Thoracic aorta (tissue), 2 donors: ENCODE data around the gene GALNT10. TPM values are rescaled to one million over a fixed set of nuclear protein-coding genes. Genes with fewer than 3 reads are reported as not detected.

ENCODE experiments used
- ATAC-seq: fragments of 150-250 bp; one replicate; pipeline ENCODE4 v1.8.0; 2017; ENCODE audit warnings: low read depth; ENCODE audit not compliant: insufficient number of reproducible peaks, low FRiP score
- DNase-seq: peaks from one replicate; pipeline ENCODE4 v3.0.0-alpha.2; 2020; ENCODE audit warnings: low spot score
- H3K27ac ChIP-seq, 2 donors: fragments of 200-600 bp; sonication (generic); 1 replicate in 1 of 2; 2 replicates in 1 of 2; pipeline ENCODE4 v1.5.1; 2016; ENCODE audit warnings: mild to moderate bottlenecking in 2 of 2, moderate library complexity in 2 of 2
- H3K27me3 ChIP-seq: fragments of 200-600 bp; sonication (generic); replicated peaks from 2 replicates; pipeline ENCODE4 v1.6.0; 2016; ENCODE audit warnings: mild to moderate bottlenecking; ENCODE audit not compliant: insufficient read depth
- H3K36me3 ChIP-seq: fragments of 200-600 bp; sonication (generic); one replicate; pipeline ENCODE4 v1.5.1; 2016
- H3K4me1 ChIP-seq, 2 donors: fragments of 200-600 bp; sonication (generic); 1 replicate in 1 of 2; 2 replicates in 1 of 2; pipeline versions ENCODE4 v1.5.1 to v1.6.0; 2016; ENCODE audit warnings: low read depth in 2 of 2, mild to moderate bottlenecking in 1 of 2; ENCODE audit not compliant: control insufficient read depth in 1 of 2
- H3K4me3 ChIP-seq: fragments of 200-600 bp; sonication (generic); 2 replicates; pipeline ENCODE4 v1.5.1; 2016; ENCODE audit warnings: mild to moderate bottlenecking
- H3K9me3 ChIP-seq: fragments of 200-600 bp; sonication (generic); 2 replicates; pipeline ENCODE4 v1.5.1; 2016
- CTCF ChIP-seq: fragments of 200-600 bp; sonication (generic); IDR thresholded peaks from one replicate; pipeline ENCODE4 v1.5.1; 2019; ENCODE audit warnings: antibody characterized with exemption
- total RNA-seq, 2 donors: library from RNA; depleted of rRNA; stranded (reverse); fragments of >200 nt; gene quantifications; one replicate each; pipeline versions ENCODE4 v1.1.0 to v1.2.3, GENCODE V29; 2016

GALNT10 gene
- total RNA-seq, 2 donors from 2014 or later = 43.0 to 52.7 TPM

GRCh38 chr5:154276261-154276972 is 85.9 kb downstream of the GALNT10 start:
- no peaks in the 10 kb centered on the region for H3K27me3 ChIP-seq
- no peak overlapping the region for H3K27ac ChIP-seq
- no peaks in the 10 kb centered on the region for H3K36me3 ChIP-seq
- peaks cover 8 to 19% of the 10 kb centered on the region in 2 donors for H3K4me1 ChIP-seq
- H3K9me3 ChIP-seq = no peaks in the 10 kb centered on the region
- DNase-seq = no peak
- ATAC-seq = no peak
- no peak overlapping the region for H3K4me3 ChIP-seq
- no peak for TF ChIP-seq CTCF

DNA sequence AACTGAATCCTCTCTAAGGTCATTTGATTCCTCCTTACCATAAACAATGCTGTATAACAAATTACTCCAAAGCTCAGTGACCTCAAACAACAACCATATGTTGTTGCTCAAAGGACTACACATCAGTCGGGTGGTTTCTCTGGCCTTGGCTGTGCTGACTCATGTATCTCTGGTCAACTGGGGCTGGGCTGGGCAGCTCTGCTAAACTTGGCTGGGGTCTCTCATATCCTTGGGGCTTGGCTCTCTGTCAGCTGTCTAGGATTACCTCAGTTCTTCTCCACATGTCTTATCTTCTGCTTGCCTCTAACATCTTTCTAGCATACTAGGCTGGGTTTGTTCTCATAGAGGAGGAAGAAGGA is 86.4 kb downstream of the GALNT10 start:
- ATAC-seq = no peak
- H3K9me3 ChIP-seq = no peaks in the 10 kb centered on the region
- DNase-seq = no peak
- no peak for TF ChIP-seq CTCF
- H3K4me3 ChIP-seq = no peak overlapping the region
- no peak overlapping the region for H3K27ac ChIP-seq
- H3K27me3 ChIP-seq = no peaks in the 10 kb centered on the region
- H3K36me3 ChIP-seq = no peaks in the 10 kb centered on the region
- peaks cover 8 to 19% of the 10 kb centered on the region in 2 donors for H3K4me1 ChIP-seq

DNA sequence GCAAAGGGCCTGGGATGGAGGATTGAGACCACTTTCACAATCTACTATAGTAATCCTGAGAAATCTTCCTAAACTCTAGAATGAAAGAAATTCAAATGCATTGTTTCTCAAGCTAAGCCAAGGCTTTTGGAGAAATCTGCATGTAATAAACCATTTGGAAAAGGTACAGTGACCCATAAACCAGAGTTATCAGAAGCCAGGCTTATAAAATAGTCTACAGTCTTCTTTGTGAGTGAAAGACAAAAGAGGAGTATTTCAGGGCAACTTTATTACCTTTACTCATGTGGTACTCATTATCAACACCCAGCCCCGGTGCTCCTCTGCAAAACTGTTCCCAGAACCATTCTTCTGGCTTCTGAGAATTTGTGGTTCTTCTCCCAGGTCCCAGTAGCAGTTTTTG is 87.0 kb downstream of the GALNT10 start:
- Histone ChIP-seq H3K27ac (no peak overlapping the region), H3K4me1 (peaks cover 8 to 15% of the 10 kb centered on the region in 2 donors), H3K4me3 (no peak overlapping the region), H3K27me3 (no peaks in the 10 kb centered on the region), H3K36me3 (no peaks in the 10 kb centered on the region), H3K9me3 (no peaks in the 10 kb centered on the region)
- DNase-seq = no peak
- no peak for ATAC-seq
- no peak for TF ChIP-seq CTCF

DNA sequence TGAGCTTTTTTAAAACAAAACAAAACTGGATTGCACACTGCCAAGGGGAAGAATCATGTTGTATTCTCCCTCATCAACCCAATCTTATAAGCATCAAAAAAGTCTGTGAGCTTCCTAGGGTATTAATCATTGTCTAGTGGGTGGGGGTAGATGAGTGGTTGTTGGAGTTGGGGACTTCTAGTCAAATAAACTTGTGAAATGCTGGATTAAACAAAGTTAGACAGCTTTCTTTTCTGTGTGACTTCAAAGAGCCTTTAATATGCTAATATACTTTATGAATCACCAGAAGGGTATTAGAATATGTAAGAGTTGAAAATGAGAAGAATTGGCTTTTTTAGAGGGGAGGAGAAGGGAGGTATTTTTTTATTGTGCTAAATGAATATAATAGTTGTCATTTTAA is 87.7 kb downstream of the GALNT10 start:
- peaks cover 1 to 8% of the 10 kb centered on the region in 2 donors for H3K4me1 ChIP-seq
- no peak overlapping the region for H3K4me3 ChIP-seq
- no peak for DNase-seq
- ATAC-seq = no peak
- H3K9me3 ChIP-seq = no peaks in the 10 kb centered on the region
- no peak for TF ChIP-seq CTCF
- no peak overlapping the region for H3K27ac ChIP-seq
- no peaks in the 10 kb centered on the region for H3K36me3 ChIP-seq
- no peaks in the 10 kb centered on the region for H3K27me3 ChIP-seq

- Histone ChIP-seq H3K4me3 (no peak overlapping the region), H3K27me3 (no peaks in the 10 kb centered on the region), H3K9me3 (no peaks in the 10 kb centered on the region), H3K36me3 (no peaks in the 10 kb centered on the region), H3K4me1 (peaks cover 0 to under 1% of the 10 kb centered on the region in 2 donors), H3K27ac (no peak overlapping the region)
- ATAC-seq = no peak
- no peak for TF ChIP-seq CTCF
- DNase-seq = no peak
Measured at GRCh38 chr5:154278908-154279307, 88.4 kb downstream of the GALNT10 start.
